DOHH2 (cell line): Measurements from ENCODE around the gene CCNH.

ENCODE experiments used
- H3F3A ChIP-seq: fragments of 200-600 bp; sonication (generic), shearing (Covaris generic); 2 replicates; pipeline ENCODE4 v1.6.0; 2016; ENCODE audit warnings: antibody characterized with exemption, mild to moderate bottlenecking; ENCODE audit not compliant: control insufficient read depth, insufficient read depth
- H3K27ac ChIP-seq: fragments of 200-600 bp; sonication (generic); 2 replicates; pipeline ENCODE4 v1.5.1; 2014; ENCODE audit warnings: low read depth, mild to moderate bottlenecking, low read length, moderate library complexity
- H3K27me3 ChIP-seq: fragments of 200-600 bp; sonication (generic); 2 replicates; pipeline ENCODE4 v1.6.1; 2014; ENCODE audit warnings: mild to moderate bottlenecking, low read length, mixed read lengths; ENCODE audit not compliant: control insufficient read depth
- H3K36me3 ChIP-seq: fragments of 200-600 bp; sonication (generic); 2 replicates; pipeline ENCODE4 v1.6.1; 2014; ENCODE audit warnings: mild to moderate bottlenecking, low read length, moderate library complexity, mixed read lengths; ENCODE audit not compliant: control insufficient read depth
- H3K4me1 ChIP-seq: fragments of 200-600 bp; sonication (generic); 2 replicates; pipeline ENCODE4 v1.6.1; 2014; ENCODE audit warnings: mild to moderate bottlenecking, low read length, mixed read lengths; ENCODE audit not compliant: control insufficient read depth
- H3K4me2 ChIP-seq: fragments of 200-600 bp; sonication (generic); 2 replicates; pipeline ENCODE4 v1.6.0; 2014; ENCODE audit warnings: mild to moderate bottlenecking, low read length, moderate library complexity
- H3K4me3 ChIP-seq: fragments of 200-600 bp; sonication (generic); 2 replicates; pipeline ENCODE4 v1.5.1; 2014; ENCODE audit warnings: mild to moderate bottlenecking, low read length, mixed read lengths
- H3K79me2 ChIP-seq: fragments of 200-600 bp; sonication (generic); 2 replicates; pipeline ENCODE4 v1.6.1; 2014; ENCODE audit warnings: mild to moderate bottlenecking, low read length, mixed read lengths; ENCODE audit not compliant: control insufficient read depth
- H3K9me2 ChIP-seq: fragments of 200-600 bp; sonication (generic); replicated peaks from 2 replicates; pipeline ENCODE4 v1.6.1; 2014; ENCODE audit warnings: mild to moderate bottlenecking, low read length, mixed read lengths; ENCODE audit not compliant: control insufficient read depth
- H3K9me3 ChIP-seq: fragments of 200-600 bp; sonication (generic); 2 replicates; pipeline ENCODE4 v1.6.1; 2014; ENCODE audit warnings: antibody characterized with exemption, low read length, mixed read lengths; ENCODE audit not compliant: control insufficient read depth, insufficient read depth
- H4K20me1 ChIP-seq: fragments of 200-600 bp; sonication (generic); 2 replicates; pipeline ENCODE4 v1.6.0; 2014; ENCODE audit warnings: low read depth, mild to moderate bottlenecking, antibody characterized with exemption, low read length, moderate library complexity; ENCODE audit not compliant: control insufficient read depth, insufficient read depth
- CTCF ChIP-seq: fragments of 200-600 bp; sonication (generic); IDR thresholded peaks from one replicate; pipeline ENCODE4 v1.5.1; 2014; ENCODE audit warnings: antibody characterized with exemption, mild to moderate bottlenecking, low read depth, low read length; ENCODE audit not compliant: poor library complexity, severe bottlenecking
- EZH2phosphoT487 ChIP-seq: fragments of 200-600 bp; sonication (generic); IDR thresholded peaks from 2 replicates; pipeline ENCODE4 v1.6.1; 2017; ENCODE audit warnings: borderline replicate concordance, mild to moderate bottlenecking, antibody characterized with exemption, low read length, moderate library complexity, mixed read lengths

The CCNH gene

GRCh38 chr5:87452837-87453236 is 40.1 kb upstream of the CCNH start:
- Histone ChIP-seq H3K9me3 (no peaks in the 10 kb centered on the region), H3K27ac (no peak overlapping the region), H3K36me3 (no peaks in the 10 kb centered on the region), H3K4me2 (no peak overlapping the region), H3K9me2 (no peaks in the 10 kb centered on the region), H3K4me1 (no peaks in the 10 kb centered on the region), H3F3A (no peaks in the 10 kb centered on the region), H3K27me3 (peaks cover 3% of the 10 kb centered on the region; the same call in 1 of the 2 replicates), H3K4me3 (no peak overlapping the region), H4K20me1 (no peaks in the 10 kb centered on the region), H3K79me2 (no peaks in the 10 kb centered on the region)
- TF ChIP-seq CTCF (no peak), EZH2phosphoT487 (no peak)

GRCh38 chr5:87442419-87442818 is 29.7 kb upstream of the CCNH start:
- Histone ChIP-seq H3K27ac (no peak overlapping the region), H3K4me2 (no peak overlapping the region), H3K79me2 (no peaks in the 10 kb centered on the region), H3K4me1 (no peaks in the 10 kb centered on the region), H3K9me2 (no peaks in the 10 kb centered on the region), H3K27me3 (no peaks in the 10 kb centered on the region), H3K4me3 (no peak overlapping the region), H3K36me3 (no peaks in the 10 kb centered on the region), H4K20me1 (no peaks in the 10 kb centered on the region), H3F3A (no peaks in the 10 kb centered on the region), H3K9me3 (no peaks in the 10 kb centered on the region)
- no peak for TF ChIP-seq EZH2phosphoT487
- no peak for TF ChIP-seq CTCF

GRCh38 chr5:87438231-87438630 is 25.5 kb upstream of the CCNH start:
- Histone ChIP-seq H3K4me3 (no peak overlapping the region), H3K4me2 (no peak overlapping the region), H3F3A (no peaks in the 10 kb centered on the region), H3K27me3 (no peaks in the 10 kb centered on the region), H4K20me1 (no peaks in the 10 kb centered on the region), H3K27ac (no peak overlapping the region), H3K9me3 (no peaks in the 10 kb centered on the region), H3K36me3 (no peaks in the 10 kb centered on the region), H3K9me2 (no peaks in the 10 kb centered on the region), H3K4me1 (no peaks in the 10 kb centered on the region), H3K79me2 (no peaks in the 10 kb centered on the region)
- TF ChIP-seq CTCF (no peak), EZH2phosphoT487 (no peak)

- Histone ChIP-seq H4K20me1 (no peaks in the 10 kb centered on the region), H3K4me3 (no peak overlapping the region)
- TF ChIP-seq CTCF (no peak), EZH2phosphoT487 (no peak)
These were observed 25.0 kb upstream of the CCNH start for GRCh38 chr5:87437724-87438123.

More at GRCh38 chr5:87437724-87438123, 25.0 kb upstream of the CCNH start:
- Histone ChIP-seq H3K79me2 (no peaks in the 10 kb centered on the region), H3K27ac (no peak overlapping the region), H3K4me1 (no peaks in the 10 kb centered on the region), H3K9me3 (no peaks in the 10 kb centered on the region), H3K4me2 (no peak overlapping the region), H3F3A (no peaks in the 10 kb centered on the region), H3K27me3 (no peaks in the 10 kb centered on the region), H3K36me3 (no peaks in the 10 kb centered on the region), H3K9me2 (no peaks in the 10 kb centered on the region)
